Measurements from ENCODE around the gene AURKAIP1.
"Not testable (repeated sequence)": the region's sequence is repeated elsewhere in the genome, so short reads cannot be mapped to it uniquely, and the experiment has no call there.

Gene AURKAIP1

DNA sequence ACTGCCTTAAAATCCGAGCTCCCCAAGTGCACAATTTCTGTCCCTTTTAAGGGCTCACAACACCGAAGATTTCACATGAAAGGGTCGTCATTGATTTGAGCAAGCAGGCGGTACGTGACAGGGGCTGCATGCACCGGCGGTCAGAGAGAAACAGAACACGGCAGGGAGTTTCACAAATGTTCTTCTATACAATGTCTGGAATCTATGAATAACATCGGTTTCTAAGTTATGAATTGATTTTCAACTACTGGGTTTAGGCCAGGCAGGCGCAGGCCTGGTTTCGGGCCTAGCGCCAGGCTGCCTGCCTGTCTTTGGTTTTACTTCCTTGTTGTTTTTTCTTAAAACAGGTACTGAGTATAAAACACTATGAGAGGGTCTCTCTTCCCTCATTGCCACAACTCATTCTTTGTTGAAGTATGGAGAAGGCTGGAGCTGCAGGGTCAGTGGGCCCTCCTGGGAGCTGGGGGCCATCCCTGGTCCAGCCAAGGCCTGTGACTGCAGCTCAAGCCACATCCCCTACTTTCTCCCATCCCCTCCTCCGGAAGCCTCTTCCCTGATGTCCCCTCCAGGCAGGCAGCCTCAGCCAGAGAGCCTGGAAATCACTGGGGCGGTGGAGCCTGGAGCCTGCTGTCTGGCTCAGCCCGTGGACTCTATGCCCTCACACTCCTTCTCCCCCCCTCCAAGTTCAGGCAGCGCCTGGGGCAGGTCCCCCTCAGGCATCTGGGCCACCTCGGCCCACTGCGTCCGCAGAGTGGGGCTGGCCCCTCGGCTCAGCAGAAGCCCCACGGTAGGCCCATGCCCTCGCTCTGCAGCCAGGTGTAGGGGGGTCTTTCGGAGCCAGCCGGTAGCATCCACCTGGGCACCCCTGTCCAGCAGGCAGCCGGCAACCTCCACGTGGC, 43.7 kb upstream of the AURKAIP1 start:
- H3K4me3 ChIP-seq (ENCODE audit: low read length) = no peak overlapping the region
- H3K9me3 ChIP-seq (replicated peaks; ENCODE audit: low read length) = no peaks in the 10 kb centered on the region
- H3K9ac ChIP-seq (ENCODE audit: low read depth, low read length) = no peak overlapping the region
- no peak overlapping the region for H3K4me2 ChIP-seq (ENCODE audit: low read length)
- no peaks in the 10 kb centered on the region for H3K4me1 ChIP-seq (ENCODE audit: control insufficient read depth, insufficient read depth, low read length)
- no peaks in the 10 kb centered on the region for H3K36me3 ChIP-seq (ENCODE audit: insufficient read depth, low read length)
- no peaks in the 10 kb centered on the region for H3K27me3 ChIP-seq (ENCODE audit: control insufficient read depth, insufficient read depth, low read length)

DNA sequence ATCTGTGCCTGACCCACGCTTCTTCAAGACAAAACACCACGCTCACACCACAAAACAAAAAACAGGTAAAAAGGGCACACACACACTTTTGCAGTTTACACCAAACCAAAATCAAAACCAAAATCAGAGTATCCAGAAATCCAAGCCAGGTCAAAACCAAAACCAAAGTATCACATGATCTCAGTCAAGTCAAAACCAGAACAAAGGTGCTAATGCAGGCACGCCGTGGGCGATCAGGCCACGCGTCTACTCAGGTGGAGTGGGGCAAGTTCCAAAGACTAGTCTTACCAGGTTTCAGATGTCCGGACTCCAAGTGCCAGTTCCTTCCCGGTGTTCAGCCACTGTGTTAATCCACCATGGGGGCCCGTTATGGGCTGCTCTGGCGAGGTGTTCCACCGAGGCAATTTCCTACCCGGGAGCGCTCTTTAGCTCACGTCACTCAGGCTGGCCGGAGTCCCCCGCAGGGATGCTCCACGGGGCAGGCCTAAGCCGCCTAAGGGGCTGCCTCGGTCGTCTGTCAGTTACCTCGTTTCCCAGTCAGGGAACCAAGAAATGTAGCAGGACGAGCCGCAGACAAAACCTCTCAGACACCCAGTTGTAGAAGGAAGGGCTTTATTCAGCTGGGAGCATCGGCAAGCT, 42.9 kb upstream of the AURKAIP1 start:
- not testable (repeated sequence) for H3K9me3 ChIP-seq (replicated peaks; ENCODE audit: low read length); H3K9ac ChIP-seq (ENCODE audit: low read depth, low read length); H3K27me3 ChIP-seq (ENCODE audit: control insufficient read depth, insufficient read depth, low read length); H3K4me2 ChIP-seq (ENCODE audit: low read length); H3K4me1 ChIP-seq (ENCODE audit: control insufficient read depth, insufficient read depth, low read length); H3K36me3 ChIP-seq (ENCODE audit: insufficient read depth, low read length); H3K4me3 ChIP-seq (ENCODE audit: low read length)

GRCh38 chr1:1417396-1417795, 42.4 kb upstream of the AURKAIP1 start:
- not testable (repeated sequence) for H3K4me3 ChIP-seq (ENCODE audit: low read length); H3K9me3 ChIP-seq (replicated peaks; ENCODE audit: low read length); H3K27me3 ChIP-seq (ENCODE audit: control insufficient read depth, insufficient read depth, low read length); H3K4me2 ChIP-seq (ENCODE audit: low read length); H3K36me3 ChIP-seq (ENCODE audit: insufficient read depth, low read length); H3K4me1 ChIP-seq (ENCODE audit: control insufficient read depth, insufficient read depth, low read length); H3K9ac ChIP-seq (ENCODE audit: low read depth, low read length)

DNA sequence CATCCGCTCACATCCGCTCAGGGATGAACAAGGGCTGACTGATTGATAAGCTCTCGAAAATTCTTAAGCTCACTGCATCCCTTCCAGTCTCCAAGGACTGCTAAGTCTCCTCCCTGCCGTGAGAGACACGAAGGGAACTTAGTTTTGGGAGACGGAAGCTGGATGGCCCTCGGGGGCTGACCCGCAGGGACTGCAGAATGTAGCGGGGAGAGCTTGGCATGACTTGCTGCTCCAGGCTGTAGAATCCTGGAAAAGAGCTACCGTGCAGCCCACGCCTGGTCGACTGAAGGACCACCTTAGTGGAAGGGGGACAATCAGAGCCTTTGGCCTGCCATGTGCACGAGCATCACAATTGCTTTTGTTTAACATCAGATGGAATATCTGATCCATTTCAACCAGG, 40.7 kb upstream of the AURKAIP1 start:
- no peak overlapping the region for H3K4me2 ChIP-seq (ENCODE audit: low read length)
- no peak overlapping the region for H3K9ac ChIP-seq (ENCODE audit: low read depth, low read length)
- H3K4me3 ChIP-seq (ENCODE audit: low read length) = no peak overlapping the region
- H3K36me3 ChIP-seq (ENCODE audit: insufficient read depth, low read length) = no peaks in the 10 kb centered on the region
- H3K27me3 ChIP-seq (ENCODE audit: control insufficient read depth, insufficient read depth, low read length) = no peaks in the 10 kb centered on the region
- H3K9me3 ChIP-seq (replicated peaks; ENCODE audit: low read length) = no peaks in the 10 kb centered on the region
- no peaks in the 10 kb centered on the region for H3K4me1 ChIP-seq (ENCODE audit: control insufficient read depth, insufficient read depth, low read length)

- not testable (repeated sequence) for H3K27me3 ChIP-seq (ENCODE audit: control insufficient read depth, insufficient read depth, low read length); H3K4me2 ChIP-seq (ENCODE audit: low read length); H3K36me3 ChIP-seq (ENCODE audit: insufficient read depth, low read length); H3K4me3 ChIP-seq (ENCODE audit: low read length); H3K4me1 ChIP-seq (ENCODE audit: control insufficient read depth, insufficient read depth, low read length); H3K9me3 ChIP-seq (replicated peaks; ENCODE audit: low read length); H3K9ac ChIP-seq (ENCODE audit: low read depth, low read length)
Measured at GRCh38 chr1:1412311-1412902, 37.4 kb upstream of the AURKAIP1 start.

GRCh38 chr1:1411626-1412025, 36.6 kb upstream of the AURKAIP1 start:
- H3K4me2 ChIP-seq (ENCODE audit: low read length) = no peak overlapping the region
- no peak overlapping the region for H3K4me3 ChIP-seq (ENCODE audit: low read length)

DNA sequence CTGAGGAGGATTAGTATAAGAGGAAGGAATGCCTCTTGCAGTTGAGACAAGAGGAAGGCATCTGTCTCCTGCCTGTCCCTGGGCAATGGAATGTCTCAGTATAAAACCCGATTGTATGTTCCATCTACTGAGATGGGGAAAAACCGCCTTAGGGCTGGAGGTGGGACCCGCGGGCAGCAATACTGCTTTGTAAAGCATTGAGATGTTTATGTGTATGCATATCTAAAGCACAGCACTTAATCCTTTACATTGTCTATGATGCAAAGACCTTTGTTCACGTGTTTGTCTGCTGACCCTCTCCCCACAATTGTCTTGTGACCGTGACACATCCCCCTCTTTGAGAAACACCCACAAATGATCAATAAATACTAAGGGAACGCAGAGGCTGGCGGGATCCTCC, 35.2 kb upstream of the AURKAIP1 start:
- not testable (repeated sequence) for H3K4me3 ChIP-seq (ENCODE audit: low read length); H3K27me3 ChIP-seq (ENCODE audit: control insufficient read depth, insufficient read depth, low read length); H3K9me3 ChIP-seq (replicated peaks; ENCODE audit: low read length); H3K9ac ChIP-seq (ENCODE audit: low read depth, low read length); H3K4me2 ChIP-seq (ENCODE audit: low read length)
- H3K4me1 ChIP-seq (ENCODE audit: control insufficient read depth, insufficient read depth, low read length) = peaks cover 18% of the 10 kb centered on the region
- H3K36me3 ChIP-seq (ENCODE audit: insufficient read depth, low read length) = peaks cover 14% of the 10 kb centered on the region

More at GRCh38 chr1:1411626-1412025, 36.6 kb upstream of the AURKAIP1 start:
- Histone ChIP-seq H3K9ac (ENCODE audit: low read depth, low read length) (no peak overlapping the region), H3K27me3 (ENCODE audit: control insufficient read depth, insufficient read depth, low read length) (no peaks in the 10 kb centered on the region), H3K36me3 (ENCODE audit: insufficient read depth, low read length) (peaks cover 2% of the 10 kb centered on the region), H3K9me3 (replicated peaks; ENCODE audit: low read length) (no peaks in the 10 kb centered on the region), H3K4me1 (ENCODE audit: control insufficient read depth, insufficient read depth, low read length) (peaks cover 8% of the 10 kb centered on the region)

- peak overlapping the region; percentile 99 for H3K9ac ChIP-seq (ENCODE audit: low read depth, low read length)
- peak overlapping the region; percentile 96 for H3K4me2 ChIP-seq (ENCODE audit: low read length)
- H3K36me3 ChIP-seq (ENCODE audit: insufficient read depth, low read length) = peaks cover 28% of the 10 kb centered on the region
- H3K4me3 ChIP-seq (ENCODE audit: low read length) = peak overlapping the region; percentile 98
- peaks cover 18% of the 10 kb centered on the region for H3K4me1 ChIP-seq (ENCODE audit: control insufficient read depth, insufficient read depth, low read length)
- H3K9me3 ChIP-seq (replicated peaks; ENCODE audit: low read length) = no peaks in the 10 kb centered on the region
- H3K27me3 ChIP-seq (ENCODE audit: control insufficient read depth, insufficient read depth, low read length) = no peaks in the 10 kb centered on the region
Measured at GRCh38 chr1:1407636-1408318, 32.8 kb upstream of the AURKAIP1 start.

GRCh38 chr1:1406821-1407635, 32.0 kb upstream of the AURKAIP1 start, which contains the start of gene MRPL20:
TSS of gene MRPL20 (minus strand) at chr1:1407293. CDS start at chr1:1407217, 76 bp downstream.
- Histone ChIP-seq H3K4me2 (ENCODE audit: low read length) (peak within 1 kb of the TSS; percentile 96), H3K27me3 (ENCODE audit: control insufficient read depth, insufficient read depth, low read length) (no peaks in the 10 kb centered on the region), H3K36me3 (ENCODE audit: insufficient read depth, low read length) (peaks cover 33% of the 10 kb centered on the region), H3K4me1 (ENCODE audit: control insufficient read depth, insufficient read depth, low read length) (peaks cover 23% of the 10 kb centered on the region), H3K9me3 (replicated peaks; ENCODE audit: low read length) (no peaks in the 10 kb centered on the region), H3K4me3 (ENCODE audit: low read length) (peak within 1 kb of the TSS; percentile 98), H3K9ac (ENCODE audit: low read depth, low read length) (peak within 1 kb of the TSS; percentile 99)

GRCh38 chr1:1406101-1406820, 31.3 kb upstream of the AURKAIP1 start:
- no peaks in the 10 kb centered on the region for H3K27me3 ChIP-seq (ENCODE audit: control insufficient read depth, insufficient read depth, low read length)
- peaks cover 40% of the 10 kb centered on the region for H3K36me3 ChIP-seq (ENCODE audit: insufficient read depth, low read length)
- H3K4me1 ChIP-seq (ENCODE audit: control insufficient read depth, insufficient read depth, low read length) = peaks cover 29% of the 10 kb centered on the region
- peak overlapping the region; percentile 99 for H3K9ac ChIP-seq (ENCODE audit: low read depth, low read length)
- H3K4me3 ChIP-seq (ENCODE audit: low read length) = peak overlapping the region; percentile 98
- no peaks in the 10 kb centered on the region for H3K9me3 ChIP-seq (replicated peaks; ENCODE audit: low read length)
- H3K4me2 ChIP-seq (ENCODE audit: low read length) = peak overlapping the region; percentile 96

Data from skeletal muscle satellite cell (primary cell).